Mesenchymal stem cell (in vitro differentiated cells and primary cell): ENCODE results near the gene HDLBP.

Experiments used
- DNase-seq: peaks from one replicate; pipeline ENCODE4 v3.0.0-alpha.2; 2013
- H2AFZ ChIP-seq: one replicate; pipeline ENCODE4 v1.6.1; 2013; ENCODE audit warnings: low read depth, mild to moderate bottlenecking, control low read depth, inconsistent platforms, low read length, moderate library complexity
- H2AK5ac ChIP-seq: 2 replicates; pipeline ENCODE4 v1.6.1; 2013; ENCODE audit warnings: low read length, moderate library complexity, mild to moderate bottlenecking, inconsistent platforms; ENCODE audit not compliant: severe bottlenecking
- H2BK120ac ChIP-seq: one replicate; pipeline ENCODE4 v1.6.1; 2013; ENCODE audit warnings: low read depth, mild to moderate bottlenecking, inconsistent platforms, low read length, moderate library complexity
- H2BK12ac ChIP-seq, 2 experiments: one replicate each; pipeline ENCODE4 v1.6.1; 2013; ENCODE audit warnings: inconsistent platforms in 2 of 2, low read length in 2 of 2, mild to moderate bottlenecking in 2 of 2, moderate library complexity in 2 of 2, control low read depth in 1 of 2
- H2BK15ac ChIP-seq: one replicate; pipeline ENCODE4 v1.6.1; 2013; ENCODE audit warnings: mild to moderate bottlenecking, low read depth, inconsistent platforms; ENCODE audit not compliant: poor library complexity, severe bottlenecking
- H2BK5ac ChIP-seq: 2 replicates; pipeline ENCODE4 v1.6.1; 2013; ENCODE audit warnings: low read depth, mild to moderate bottlenecking, low read length, control low read depth, inconsistent platforms; ENCODE audit not compliant: poor library complexity, severe bottlenecking
- H3K14ac ChIP-seq, 2 experiments: one replicate each; pipeline ENCODE4 v1.6.1; 2013; ENCODE audit warnings: inconsistent platforms in 2 of 2, low read length in 2 of 2, control low read depth in 1 of 2, mild to moderate bottlenecking in 1 of 2, moderate library complexity in 1 of 2
- H3K18ac ChIP-seq, 2 experiments: one replicate each; pipeline ENCODE4 v1.6.1; 2013; ENCODE audit warnings: inconsistent platforms in 2 of 2, low read length in 2 of 2, control low read depth in 1 of 2, low read depth in 1 of 2, mild to moderate bottlenecking in 1 of 2
- H3K23ac ChIP-seq, 2 experiments: one replicate each; pipeline ENCODE4 v1.6.1; 2013; ENCODE audit warnings: inconsistent platforms in 2 of 2, low read length in 2 of 2, mild to moderate bottlenecking in 2 of 2, moderate library complexity in 2 of 2, control low read depth in 1 of 2
- H3K27ac ChIP-seq: 2 replicates; pipeline ENCODE4 v1.5.1; 2013; ENCODE audit warnings: mild to moderate bottlenecking, moderate library complexity, low read length, control low read depth, inconsistent platforms; ENCODE audit not compliant: poor library complexity, severe bottlenecking
- H3K27me3 ChIP-seq, 2 experiments: 2 replicates each; pipeline versions ENCODE4 v1.6.1 to v1.7.0; 2013; ENCODE audit warnings: low read length in 2 of 2, mild to moderate bottlenecking in 2 of 2, moderate library complexity in 2 of 2, control low read depth in 1 of 2, inconsistent platforms in 1 of 2; ENCODE audit not compliant: control insufficient read depth in 1 of 2, insufficient read depth in 1 of 2
- H3K36me3 ChIP-seq, 2 experiments: 2 replicates each; pipeline versions ENCODE4 v1.6.1 to v1.7.0; 2013; ENCODE audit warnings: low read length in 2 of 2, control low read depth in 1 of 2, inconsistent platforms in 1 of 2, low read depth in 1 of 2, mild to moderate bottlenecking in 1 of 2; ENCODE audit not compliant: insufficient read depth in 2 of 2, control insufficient read depth in 1 of 2
- H3K4ac ChIP-seq, 2 experiments: one replicate each; pipeline ENCODE4 v1.6.1; 2013; ENCODE audit warnings: inconsistent platforms in 2 of 2, low read length in 2 of 2, mild to moderate bottlenecking in 2 of 2, moderate library complexity in 2 of 2, control low read depth in 1 of 2, low read depth in 1 of 2
- H3K4me1 ChIP-seq: 2 replicates; pipeline ENCODE4 v1.6.1; 2013; ENCODE audit warnings: low read depth, low read length, control low read depth; ENCODE audit not compliant: control insufficient read depth, insufficient read depth
- H3K4me2 ChIP-seq: 2 replicates; pipeline ENCODE4 v1.6.1; 2013; ENCODE audit warnings: low read length, mild to moderate bottlenecking, inconsistent platforms; ENCODE audit not compliant: poor library complexity, severe bottlenecking
- H3K4me3 ChIP-seq, 2 experiments: 2 replicates each; pipeline versions ENCODE4 v1.5.1 to v1.7.0; 2013; ENCODE audit warnings: low read length in 2 of 2, mild to moderate bottlenecking in 2 of 2, control low read depth in 1 of 2, low read depth in 1 of 2; ENCODE audit not compliant: insufficient read depth in 1 of 2
- H3K79me1 ChIP-seq: replicated peaks from 2 replicates; pipeline ENCODE4 v1.6.1; 2013; ENCODE audit warnings: mild to moderate bottlenecking, control low read depth, low read length, inconsistent platforms; ENCODE audit not compliant: poor library complexity, severe bottlenecking
- H3K9ac ChIP-seq: 2 replicates; pipeline ENCODE4 v1.7.0; 2013; ENCODE audit warnings: mild to moderate bottlenecking, low read length, moderate library complexity
- H3K9me3 ChIP-seq: 2 replicates; pipeline ENCODE4 v1.7.0; 2013; ENCODE audit warnings: mild to moderate bottlenecking, low read length; ENCODE audit not compliant: control insufficient read depth
- H4K8ac ChIP-seq: one replicate; pipeline ENCODE4 v1.6.1; 2013; ENCODE audit warnings: inconsistent platforms, mild to moderate bottlenecking, low read length, moderate library complexity
- H4K91ac ChIP-seq: one replicate; pipeline ENCODE4 v1.6.1; 2013; ENCODE audit warnings: mild to moderate bottlenecking, low read length, inconsistent platforms
- WGBS: methylation state at CpG from one replicate; pipeline ENCODE4 v1.1.7; 2013; ENCODE audit warnings: mixed read lengths; 5-methylcytosine and 5-hydroxymethylcytosine counted together

HDLBP gene

GRCh38 chr2:241238693-241239198 is 76.7 kb downstream of the HDLBP start:
- Histone ChIP-seq H3K4me1 (peaks cover 6% of the 10 kb centered on the region), H3K9me3 (no peaks in the 10 kb centered on the region), H3K27me3 (no peaks in the 10 kb centered on the region), H4K8ac (peak overlapping the region; percentile 12), H2BK12ac (no peak overlapping the region), H3K18ac (no peak overlapping the region), H4K91ac (no peak overlapping the region), H3K27ac (no peak overlapping the region), H3K9ac (no peak overlapping the region), H3K4me3 (no peak overlapping the region), H2BK15ac (no peak overlapping the region), H3K14ac (no peak overlapping the region), H2BK120ac (no peak overlapping the region), H2AK5ac (no peak overlapping the region), H2BK5ac (no peak overlapping the region), H3K4me2 (no peak overlapping the region), H3K23ac (no peak overlapping the region), H2AFZ (no peak overlapping the region), H3K4ac (no peak overlapping the region), H3K36me3 (peaks cover 82 to 98% of the 10 kb centered on the region in 2 experiments), H3K79me1 (peaks cover 48% of the 10 kb centered on the region)
- WGBS: 94% methylated on average over 4 of the region's 5 CpGs
- DNase-seq: no peak

DNA sequence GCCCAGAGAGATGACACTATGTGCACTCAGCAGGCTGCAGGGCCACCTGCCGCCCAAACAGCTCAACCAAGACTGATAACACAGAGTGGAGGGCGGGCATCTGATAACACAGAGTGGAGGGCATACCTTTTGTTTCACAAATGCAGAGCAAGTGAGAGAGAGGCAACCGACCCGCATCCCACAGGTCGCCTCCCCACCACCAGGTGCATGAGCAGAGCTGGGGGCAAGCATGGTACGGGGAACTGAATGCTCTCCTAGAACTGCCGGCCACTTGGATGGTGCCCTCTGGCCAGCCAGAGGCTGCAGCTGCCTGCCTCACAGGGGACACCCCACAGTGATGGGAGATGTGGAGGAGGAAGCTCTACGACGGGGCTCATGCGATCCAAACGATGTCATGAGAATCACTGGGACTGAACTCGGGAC is 77.5 kb downstream of the HDLBP start:
- Histone ChIP-seq H3K79me1 (peaks cover 46% of the 10 kb centered on the region), H3K27ac (no peak overlapping the region), H3K4me2 (no peak overlapping the region), H4K91ac (no peak overlapping the region), H2BK12ac (no peak overlapping the region), H2BK5ac (no peak overlapping the region), H3K9me3 (no peaks in the 10 kb centered on the region), H3K4me1 (peaks cover 9% of the 10 kb centered on the region), H2BK120ac (no peak overlapping the region), H3K14ac (no peak overlapping the region), H4K8ac (no peak overlapping the region), H2BK15ac (no peak overlapping the region), H3K23ac (no peak overlapping the region), H3K4ac (no peak overlapping the region), H3K27me3 (no peaks in the 10 kb centered on the region), H2AK5ac (no peak overlapping the region), H3K18ac (no peak overlapping the region), H3K4me3 (no peak overlapping the region), H2AFZ (no peak overlapping the region), H3K36me3 (peaks cover 84 to 98% of the 10 kb centered on the region in 2 experiments), H3K9ac (no peak overlapping the region)
- no peak for DNase-seq
- 90% methylated on average over 12 of the region's 12 CpGs for WGBS

GRCh38 chr2:241237047-241237446 is 78.4 kb downstream of the HDLBP start:
- Histone ChIP-seq H3K4ac (no peak overlapping the region), H3K4me1 (peaks cover 10% of the 10 kb centered on the region), H2BK15ac (no peak overlapping the region), H2BK12ac (no peak overlapping the region), H3K14ac (no peak overlapping the region), H2BK5ac (no peak overlapping the region), H3K9ac (no peak overlapping the region), H2AK5ac (no peak overlapping the region), H3K4me3 (no peak overlapping the region), H2AFZ (no peak overlapping the region), H3K27ac (no peak overlapping the region), H3K23ac (no peak overlapping the region), H3K4me2 (no peak overlapping the region), H3K18ac (no peak overlapping the region), H3K27me3 (no peaks in the 10 kb centered on the region), H3K9me3 (no peaks in the 10 kb centered on the region), H2BK120ac (no peak overlapping the region), H3K36me3 (peaks cover 84 to 98% of the 10 kb centered on the region in 2 experiments), H3K79me1 (peaks cover 46% of the 10 kb centered on the region), H4K91ac (no peak overlapping the region), H4K8ac (no peak overlapping the region)
- no peak for DNase-seq
- 100% methylated on average over 4 of the region's 6 CpGs for WGBS

DNA sequence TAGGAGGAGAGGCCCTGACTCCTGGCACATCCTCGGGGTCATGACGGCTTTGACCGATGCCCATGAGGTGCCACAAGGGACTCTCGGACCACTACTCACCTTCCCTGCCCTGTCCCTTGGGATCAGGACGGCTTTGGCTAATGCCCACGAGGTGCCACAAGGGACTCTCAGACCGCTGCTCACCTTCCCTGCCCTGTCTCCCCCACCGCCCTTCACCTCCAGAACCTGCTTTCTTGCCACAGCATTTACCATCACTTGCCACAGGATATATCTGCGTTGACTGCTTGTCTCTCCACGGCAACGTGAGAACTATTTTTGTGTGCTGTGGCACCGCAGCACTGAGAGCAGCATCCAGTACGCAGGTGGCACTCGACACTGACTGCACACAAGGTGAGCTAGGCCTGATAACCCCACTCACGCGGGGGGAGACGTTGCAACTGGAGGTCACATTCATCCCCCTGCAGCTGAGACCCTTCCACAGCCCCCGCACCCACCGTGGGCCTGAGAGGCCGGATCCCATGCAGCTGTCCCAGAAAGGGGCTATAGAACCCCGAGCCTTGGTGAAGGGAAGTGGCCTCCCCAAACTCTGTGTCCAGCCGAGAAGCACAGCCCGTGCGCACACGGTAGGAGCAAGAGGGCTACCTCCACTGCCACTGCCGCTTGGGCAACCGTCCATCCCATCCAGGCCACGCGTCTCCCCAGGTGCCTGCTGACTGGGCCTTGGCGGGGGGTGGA is 79.4 kb downstream of the HDLBP start:
- Histone ChIP-seq H3K27me3 (no peaks in the 10 kb centered on the region), H3K9ac (no peak overlapping the region), H3K79me1 (peaks cover 52% of the 10 kb centered on the region), H3K36me3 (peaks cover 94 to 99% of the 10 kb centered on the region in 2 experiments), H3K4me3 (no peak overlapping the region), H2AFZ (no peak overlapping the region), H2BK12ac (no peak overlapping the region), H3K14ac (no peak overlapping the region), H2BK5ac (no peak overlapping the region), H3K9me3 (no peaks in the 10 kb centered on the region), H3K4me1 (peaks cover 10% of the 10 kb centered on the region), H3K18ac (no peak overlapping the region), H4K8ac (peak overlapping the region; percentile 64), H2BK120ac (peak overlapping the region; percentile 50), H4K91ac (no peak overlapping the region), H2BK15ac (no peak overlapping the region), H3K27ac (no peak overlapping the region), H3K4me2 (no peak overlapping the region), H2AK5ac (no peak overlapping the region), H3K4ac (no peak overlapping the region), H3K23ac (no peak overlapping the region)
- DNase-seq: no peak
- WGBS: 95% methylated on average over 30 of the region's 30 CpGs
